IMR-90 (cell line): Measurements from ENCODE around the gene CTSL. TPM values are rescaled to one million over a fixed set of nuclear protein-coding genes. Genes with fewer than 3 reads are reported as not detected.

Experiments
- ATAC-seq: fragments of 200-7000 bp; cut with Tn5 transposase; 2 replicates; pipeline ENCODE4 v1.9.1; 2020; ENCODE audit warnings: low read depth, mild to moderate bottlenecking, moderate library complexity
- BruUV-seq: library from RNA; stranded (reverse); fragments of 400-500 nt; replicated peaks from 2 replicates; lab custom pipeline; 2021; lab: Mats Ljungman, UMichigan
- CTCF ChIA-PET: fragments of 300-600 bp; formaldehyde crosslinking; extraction: SDS; loops from one replicate; lab custom pipeline; 2021; ENCODE audit warnings: antibody characterized with exemption; lab: Yijun Ruan, JAX
- POLR2A ChIA-PET: fragments of 300-600 bp; sonication (Branson Sonifier 250); formaldehyde crosslinking; loops from one replicate; lab custom pipeline; 2022; ENCODE audit warnings: antibody characterized with exemption; ENCODE audit not compliant: unreplicated experiment; lab: Charles Lee
- DNase-seq: peaks from one replicate; pipeline ENCODE4 v3.0.0; 2013
- H2AFZ ChIP-seq: replicated peaks from 2 replicates; pipeline ENCODE3; 2013; ENCODE audit warnings: low read length, mild to moderate bottlenecking; ENCODE audit not compliant: poor library complexity
- H2AK5ac ChIP-seq: 2 replicates; pipeline ENCODE4 v1.6.1; 2013; ENCODE audit warnings: low read depth, low read length, inconsistent platforms
- H2AK9ac ChIP-seq: replicated peaks from 2 replicates; pipeline ENCODE3; 2013; ENCODE audit warnings: mild to moderate bottlenecking, low read depth, low read length, moderate library complexity; ENCODE audit not compliant: poor library complexity
- H2BK120ac ChIP-seq: 2 replicates; pipeline ENCODE4 v1.6.1; 2013; ENCODE audit warnings: low read depth, low read length, inconsistent platforms
- H2BK15ac ChIP-seq: 3 replicates; pipeline ENCODE4 v1.6.1; 2013; ENCODE audit warnings: low read depth, low read length, inconsistent platforms
- H2BK20ac ChIP-seq: 2 replicates; pipeline ENCODE4 v1.6.1; 2013; ENCODE audit warnings: low read depth, mild to moderate bottlenecking, inconsistent platforms, low read length, moderate library complexity
- H2BK5ac ChIP-seq: 2 replicates; pipeline ENCODE4 v1.6.1; 2013; ENCODE audit warnings: mild to moderate bottlenecking, low read depth, low read length, inconsistent platforms; ENCODE audit not compliant: poor library complexity, severe bottlenecking
- H3K14ac ChIP-seq: replicated peaks from 2 replicates; pipeline ENCODE4 v1.6.1; 2013; ENCODE audit warnings: low read depth, low read length, inconsistent platforms
- H3K18ac ChIP-seq: 2 replicates; pipeline ENCODE4 v1.6.1; 2013; ENCODE audit warnings: low read depth, low read length, control low read depth
- H3K23ac ChIP-seq: 2 replicates; pipeline ENCODE4 v1.6.1; 2013; ENCODE audit warnings: low read depth, low read length, inconsistent platforms
- H3K27ac ChIP-seq: 2 replicates; pipeline ENCODE4 v1.5.1; 2013; ENCODE audit warnings: mild to moderate bottlenecking, control low read depth, low read length; ENCODE audit not compliant: insufficient read depth
- H3K27me3 ChIP-seq: 2 replicates; pipeline ENCODE4 v1.6.1; 2013; ENCODE audit warnings: low read length; ENCODE audit not compliant: control insufficient read depth, insufficient read depth
- H3K36me3 ChIP-seq: 2 replicates; pipeline ENCODE4 v1.6.1; 2013; ENCODE audit warnings: low read length, mixed read lengths; ENCODE audit not compliant: control insufficient read depth, insufficient read depth
- H3K4ac ChIP-seq: 2 replicates; pipeline ENCODE4 v1.6.1; 2013; ENCODE audit warnings: low read depth, low read length, inconsistent platforms
- H3K4me1 ChIP-seq: 2 replicates; pipeline ENCODE4 v1.6.1; 2013; ENCODE audit warnings: low read length, mixed read lengths; ENCODE audit not compliant: control insufficient read depth, insufficient read depth
- H3K4me2 ChIP-seq: 2 replicates; pipeline ENCODE4 v1.6.1; 2013; ENCODE audit warnings: low read depth, mild to moderate bottlenecking, control low read depth, low read length, moderate library complexity
- H3K4me3 ChIP-seq: 2 replicates; pipeline ENCODE4 v1.5.1; 2013; ENCODE audit warnings: low read depth, mild to moderate bottlenecking, control low read depth, low read length, moderate library complexity; ENCODE audit not compliant: insufficient read depth
- H3K56ac ChIP-seq: 2 replicates; pipeline ENCODE4 v1.6.1; 2013; ENCODE audit warnings: low read length, inconsistent platforms; ENCODE audit not compliant: insufficient read depth; ENCODE audit errors: extremely low read depth
- H3K79me1 ChIP-seq, 2 experiments: 2 replicates each; pipeline ENCODE4 v1.6.1; 2013; ENCODE audit warnings: low read length in 2 of 2, inconsistent platforms in 1 of 2, low read depth in 1 of 2
- H3K9ac ChIP-seq: 2 replicates; pipeline ENCODE4 v1.6.1; 2013; ENCODE audit warnings: low read depth, low read length, control low read depth
- H3K9me1 ChIP-seq: 2 replicates; pipeline ENCODE4 v1.6.1; 2013; ENCODE audit warnings: low read length, inconsistent platforms; ENCODE audit not compliant: insufficient read depth
- H3K9me3 ChIP-seq: 2 replicates; pipeline ENCODE4 v1.6.1; 2013; ENCODE audit warnings: low read length; ENCODE audit not compliant: control insufficient read depth, insufficient read depth
- H4K20me1 ChIP-seq: 2 replicates; pipeline ENCODE4 v1.6.1; 2013; ENCODE audit warnings: low read length, inconsistent platforms; ENCODE audit not compliant: insufficient read depth
- H4K5ac ChIP-seq: 2 replicates; pipeline ENCODE4 v1.6.1; 2013; ENCODE audit warnings: mild to moderate bottlenecking, low read depth, low read length, control low read depth
- H4K8ac ChIP-seq, 2 experiments: 2 replicates each; pipeline ENCODE4 v1.6.1; 2013; ENCODE audit warnings: low read depth in 2 of 2, low read length in 2 of 2, control low read depth in 1 of 2, inconsistent platforms in 1 of 2
- H4K91ac ChIP-seq: 2 replicates; pipeline ENCODE4 v1.6.1; 2013; ENCODE audit warnings: low read depth, low read length, inconsistent platforms; ENCODE audit not compliant: insufficient read depth
- MAFK ChIP-seq: IDR thresholded peaks from 2 replicates; pipeline ENCODE4 v1.6.1; 2012; ENCODE audit warnings: low read depth, low read length, improper control_type of control experiment
- RCOR1 ChIP-seq: IDR thresholded peaks from 2 replicates; pipeline ENCODE4 v1.6.1; 2012; ENCODE audit warnings: mild to moderate bottlenecking, low read length, improper control_type of control experiment; ENCODE audit not compliant: insufficient replicate concordance
- SMC3 ChIP-seq: fragments of 150-350 bp; IDR thresholded peaks from 2 replicates; pipeline ENCODE4 v1.6.1; 2016; ENCODE audit warnings: low read depth, mild to moderate bottlenecking, antibody characterized with exemption, low read length, moderate library complexity
- WGBS, 2 experiments: methylation state at CpG; one replicate each; pipeline versions ENCODE4 v1.1.5 to v1.1.7; 2013; ENCODE audit warnings: missing lambda C conversion rate in 2 of 2; ENCODE audit not compliant: insufficient read length in 1 of 2; ENCODE audit errors: extremely low coverage in 2 of 2; 5-methylcytosine and 5-hydroxymethylcytosine counted together
- dilution Hi-C: fragments of 300-500 bp; cut with HindIII; formaldehyde crosslinking; loops from one replicate; pipeline ENCODE4 v1.14.3; 2018; ENCODE audit warnings: low sequenced_read_pairs; ENCODE audit not compliant: unreplicated experiment
- in situ Hi-C: fragments of 300-500 bp; cut with MboI; formaldehyde crosslinking; loops from 3 replicates; pipeline ENCODE4 v1.14.3; 2019; ENCODE audit warnings: low sequenced_read_pairs, inconsistent platforms, mixed read lengths
- intact Hi-C: fragments of 100-400 bp; cut with micrococcal nuclease; formaldehyde crosslinking; loops from 2 replicates; pipeline ENCODE4 v1.10.0; 2022
- polyA plus RNA-seq, 3 experiments: library from polyadenylated mRNA; depleted of rRNA; stranded (reverse); fragments of >200 nt; gene quantifications; 2 replicates each; pipeline ENCODE4 v1.2.3, GENCODE V29; 2012; ENCODE audit warnings: low replicate concordance in 1 of 3
- total RNA-seq: library from RNA; depleted of rRNA; stranded (reverse); fragments of >200 nt; gene quantifications from 2 replicates; pipeline ENCODE4 v1.2.3, GENCODE V29; 2012

CTSL gene
- total and polyA plus RNA-seq, 2 of the 4 experiments (the other 2 are of a cell fraction): 57.0 to 112 TPM

GRCh38 chr9:87729246-87729645, 3.3 kb downstream of the CTSL start:
- Histone ChIP-seq H2AK9ac (no peak overlapping the region), H3K23ac (no peak overlapping the region), H3K9me1 (peaks cover 11% of the 10 kb centered on the region; the same call in 1 of the 2 replicates), H2BK15ac (no peak overlapping the region), H3K27me3 (no peaks in the 10 kb centered on the region), H3K9ac (no peak overlapping the region), H4K20me1 (no peaks in the 10 kb centered on the region), H4K5ac (no peak overlapping the region), H3K9me3 (no peaks in the 10 kb centered on the region), H3K4ac (no peak overlapping the region), H4K91ac (no peak overlapping the region), H3K27ac (no peak overlapping the region), H3K14ac (no peak overlapping the region), H2BK120ac (no peak overlapping the region), H3K36me3 (peaks cover 17% of the 10 kb centered on the region), H3K4me1 (no peaks in the 10 kb centered on the region; the same call in 1 of the 2 replicates), H3K18ac (no peak overlapping the region), H3K4me3 (no peak overlapping the region), H2BK20ac (no peak overlapping the region), H4K8ac (no peak overlapping the region), H3K4me2 (no peak overlapping the region), H2AFZ (no peak overlapping the region), H2BK5ac (no peak overlapping the region), H3K56ac (no peak overlapping the region), H3K79me1 (peaks cover 18% of the 10 kb centered on the region in 2 experiments), H2AK5ac (no peak overlapping the region)
- CTCF ChIA-PET: no interaction called here
- ATAC-seq (no peak), DNase-seq (no peak)
- WGBS, 2 experiments: no CpG with 5 or more reads among the region's 2 CpGs
- in situ Hi-C loops: no loop called here
- no peak for TF ChIP-seq SMC3
- no peak for TF ChIP-seq MAFK
- TF ChIP-seq RCOR1: no peak
- intact Hi-C loops: no loop called here
- dilution Hi-C loops: no loop called here
- no TSS peak for BruUV-seq
- POLR2A ChIA-PET: no interaction called here
